Spinal cord (tissue), 10 donors: ENCODE results near the gene NUCKS1. TPM values are rescaled to one million over a fixed set of nuclear protein-coding genes. Genes with fewer than 3 reads are reported as not detected.

Experiments used
- DNase-seq, 6 donors: peaks; one replicate each; pipeline versions ENCODE4 v3.0.0 to v3.0.0-alpha.2; 2013 to 2015; ENCODE audit warnings: low spot score in 6 of 6, low read depth in 4 of 6
- H3K27ac ChIP-seq: one replicate; pipeline ENCODE4 v1.5.1; 2013; ENCODE audit warnings: low read depth, low read length, control low read depth
- H3K27me3 ChIP-seq: one replicate; pipeline ENCODE4 v1.6.1; 2013; ENCODE audit warnings: low read length; ENCODE audit not compliant: control insufficient read depth, insufficient read depth
- H3K36me3 ChIP-seq: one replicate; pipeline ENCODE4 v1.6.1; 2013; ENCODE audit warnings: low read length; ENCODE audit not compliant: control insufficient read depth, insufficient read depth
- H3K4me1 ChIP-seq: one replicate; pipeline ENCODE4 v1.6.1; 2013; ENCODE audit warnings: low read length; ENCODE audit not compliant: control insufficient read depth, insufficient read depth
- H3K4me3 ChIP-seq: one replicate; pipeline ENCODE4 v1.5.1; 2013; ENCODE audit warnings: low read depth, low read length, control low read depth
- H3K9me3 ChIP-seq: one replicate; pipeline ENCODE4 v1.6.1; 2013; ENCODE audit warnings: low read length; ENCODE audit not compliant: control insufficient read depth, insufficient read depth
- WGBS: methylation state at CpG from one replicate; pipeline ENCODE4 v1.1.5; 2013; ENCODE audit warnings: missing lambda C conversion rate; ENCODE audit not compliant: insufficient coverage; 5-methylcytosine and 5-hydroxymethylcytosine counted together
- polyA plus RNA-seq, 2 donors: library from polyadenylated mRNA; unstranded; fragments of 120-200 nt; gene quantifications; one replicate each; pipeline ENCODE4 v1.2.1, GENCODE V29; 2013; ENCODE audit not compliant: insufficient read length in 2 of 2
- total RNA-seq, 2 donors: library from RNA; depleted of rRNA in 1 of 2; stranded (reverse); fragments of 120-200 nt in 1 of 2; fragments of >200 nt in 1 of 2; gene quantifications; one replicate each; pipeline versions ENCODE4 v1.2.3 to v1.2.4, GENCODE V29; 2013 to 2014
- donor health status: healthy.

Gene NUCKS1
- total and polyA plus RNA-seq, 4 donors = 185 to 260 (median 255) TPM

DNA sequence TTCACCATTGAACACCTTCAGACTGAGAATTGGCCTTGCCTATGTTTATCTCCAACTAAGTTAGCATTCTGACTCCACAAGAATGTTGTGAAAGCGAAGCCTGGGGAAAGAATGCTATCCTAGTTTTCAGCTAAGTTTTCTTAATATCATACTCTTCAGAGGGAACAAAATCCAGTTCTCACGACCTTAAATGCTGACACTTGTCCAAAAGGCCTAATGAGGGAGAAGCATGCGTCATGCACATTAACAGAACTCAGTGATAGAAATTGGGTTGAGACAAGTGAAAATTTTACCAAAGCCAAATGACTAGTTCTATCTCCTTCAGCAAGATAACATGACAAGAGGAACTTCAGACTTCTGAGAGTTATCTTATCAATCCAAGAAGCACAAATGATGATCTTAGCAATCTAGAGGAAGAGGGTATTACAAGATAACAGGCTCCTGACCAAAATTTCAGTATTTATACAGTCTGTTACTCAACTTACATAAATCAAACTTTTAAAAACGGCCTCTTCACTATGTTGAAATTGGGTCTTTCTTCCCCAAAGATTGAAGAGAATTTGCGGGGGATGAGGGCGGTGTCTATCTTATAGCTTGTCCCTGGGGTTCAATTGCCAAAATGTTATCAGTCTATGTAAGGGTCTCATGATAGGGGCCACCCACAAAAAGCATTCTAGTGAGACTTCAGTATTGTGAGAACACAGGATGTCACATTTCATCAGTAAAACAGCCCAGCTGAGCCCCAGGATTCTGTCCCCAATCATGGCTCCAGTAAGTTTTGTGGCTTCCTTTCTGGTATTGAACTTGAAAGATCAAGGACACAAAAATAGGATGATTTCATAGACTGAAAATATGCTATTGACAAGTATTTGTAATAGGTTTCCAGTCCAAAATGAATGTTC lies 43.1 kb downstream of the NUCKS1 start:
- WGBS = 100% methylated on average over 1 of the region's 6 CpGs
- no peaks in the 10 kb centered on the region for H3K27me3 ChIP-seq
- peaks cover 6% of the 10 kb centered on the region for H3K4me1 ChIP-seq
- no peak for DNase-seq
- no peak overlapping the region for H3K4me3 ChIP-seq
- H3K9me3 ChIP-seq = no peaks in the 10 kb centered on the region
- H3K36me3 ChIP-seq = peaks cover 10% of the 10 kb centered on the region
- no peak overlapping the region for H3K27ac ChIP-seq

DNA sequence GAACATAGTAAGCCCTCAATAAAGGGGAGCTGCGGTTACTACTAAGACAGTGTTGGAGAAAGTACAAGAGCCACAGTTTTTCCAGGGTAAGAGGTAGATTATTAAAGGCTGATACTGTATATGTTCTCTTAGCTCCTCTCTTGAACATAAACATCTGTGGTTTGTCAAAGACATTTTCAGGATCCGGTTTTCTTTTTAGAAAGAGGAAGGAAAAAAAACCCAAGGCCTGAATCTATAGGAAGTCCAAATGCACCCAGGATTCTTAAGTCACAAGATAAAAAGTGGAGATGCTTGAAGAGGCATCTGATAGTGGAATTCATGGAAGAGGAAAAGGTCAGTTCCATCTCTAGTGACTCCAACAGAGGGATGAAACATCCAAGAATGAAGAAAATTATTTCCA lies 45.1 kb downstream of the NUCKS1 start:
- Histone ChIP-seq H3K36me3 (peaks cover 10% of the 10 kb centered on the region), H3K9me3 (no peaks in the 10 kb centered on the region), H3K27me3 (no peaks in the 10 kb centered on the region), H3K4me1 (peaks cover 18% of the 10 kb centered on the region), H3K27ac (no peak overlapping the region), H3K4me3 (no peak overlapping the region)
- WGBS = 100% methylated on average over 1 of the region's 2 CpGs
- no peak for DNase-seq

DNA sequence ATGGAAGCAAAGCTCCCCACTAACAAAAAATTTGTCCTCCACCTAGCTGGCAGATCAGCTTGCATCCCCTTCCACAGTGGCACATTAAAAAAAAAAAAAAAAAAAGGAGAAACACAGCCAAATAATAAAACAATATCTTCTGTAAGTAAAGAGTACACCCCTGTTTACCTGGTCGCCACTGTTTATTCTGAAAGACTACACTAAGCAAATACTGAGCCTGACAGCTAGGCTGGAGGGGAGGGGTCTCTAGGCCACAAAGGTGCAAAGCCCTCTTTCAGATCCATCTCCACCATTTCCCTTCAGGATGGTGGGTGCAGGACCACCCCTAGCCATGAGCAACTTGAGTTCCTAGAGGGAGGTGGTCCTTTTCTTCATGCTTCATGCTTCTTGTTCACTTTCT lies 46.9 kb downstream of the NUCKS1 start:
- H3K27ac ChIP-seq = no peak overlapping the region
- peaks cover 18% of the 10 kb centered on the region for H3K4me1 ChIP-seq
- no CpG with 5 or more reads among the region's 1 CpG for WGBS
- H3K9me3 ChIP-seq = no peaks in the 10 kb centered on the region
- no peak for DNase-seq
- H3K36me3 ChIP-seq = peaks cover 8% of the 10 kb centered on the region
- H3K4me3 ChIP-seq = no peak overlapping the region
- H3K27me3 ChIP-seq = no peaks in the 10 kb centered on the region

DNA sequence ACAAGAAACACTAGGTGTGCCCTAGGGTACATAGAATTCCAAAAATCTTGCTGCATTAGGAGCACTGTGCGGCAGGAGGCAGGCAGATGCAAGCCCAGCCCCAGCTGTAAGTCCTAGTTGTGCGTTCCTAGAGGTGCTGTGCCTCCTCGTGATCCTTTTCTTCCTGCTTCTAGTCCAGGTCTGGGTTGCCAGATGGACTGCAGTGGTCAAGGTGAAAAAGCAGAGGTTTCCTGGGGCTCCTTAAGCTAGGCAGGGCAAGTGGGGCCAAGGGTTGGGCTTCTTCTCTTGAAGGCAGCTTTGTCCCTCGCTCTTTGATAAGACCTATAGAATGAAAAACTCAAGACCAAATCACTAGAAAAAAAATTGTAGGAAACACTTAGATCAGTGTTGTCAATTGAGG lies 48.1 kb downstream of the NUCKS1 start:
- peaks cover 18% of the 10 kb centered on the region for H3K4me1 ChIP-seq
- no peak overlapping the region for H3K27ac ChIP-seq
- 43% methylated on average over 2 of the region's 4 CpGs for WGBS
- H3K36me3 ChIP-seq = peaks cover 6% of the 10 kb centered on the region
- H3K9me3 ChIP-seq = no peaks in the 10 kb centered on the region
- no peak overlapping the region for H3K4me3 ChIP-seq
- DNase-seq = no peak
- H3K27me3 ChIP-seq = no peaks in the 10 kb centered on the region

DNA sequence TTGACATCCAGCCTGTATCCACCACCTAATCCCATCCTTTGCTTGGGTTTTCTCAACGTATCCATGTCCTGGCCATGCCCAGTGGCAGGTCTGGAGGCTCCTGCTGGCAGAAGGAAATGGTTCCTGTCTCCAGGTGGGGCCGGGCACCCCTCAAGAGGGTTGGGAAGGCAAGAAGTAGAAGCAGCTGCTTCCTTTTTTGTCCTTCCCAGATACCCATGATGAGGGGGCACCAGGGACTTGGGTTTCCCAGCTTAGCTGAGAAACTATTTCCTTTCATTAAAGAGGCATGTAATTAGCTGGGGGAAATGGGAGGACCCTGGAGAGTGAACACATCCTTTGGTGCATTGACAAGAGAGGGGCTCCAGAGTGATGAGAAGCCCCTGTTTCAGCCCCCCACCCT lies 48.6 kb downstream of the NUCKS1 start:
- Histone ChIP-seq H3K9me3 (no peaks in the 10 kb centered on the region), H3K4me1 (peaks cover 18% of the 10 kb centered on the region), H3K36me3 (peaks cover 6% of the 10 kb centered on the region), H3K27me3 (no peaks in the 10 kb centered on the region), H3K4me3 (no peak overlapping the region), H3K27ac (peak overlapping the region; percentile 0)
- WGBS = 67% methylated on average over 1 of the region's 2 CpGs
- peak in 1 of 6 donors; percentile 51 for DNase-seq

DNA sequence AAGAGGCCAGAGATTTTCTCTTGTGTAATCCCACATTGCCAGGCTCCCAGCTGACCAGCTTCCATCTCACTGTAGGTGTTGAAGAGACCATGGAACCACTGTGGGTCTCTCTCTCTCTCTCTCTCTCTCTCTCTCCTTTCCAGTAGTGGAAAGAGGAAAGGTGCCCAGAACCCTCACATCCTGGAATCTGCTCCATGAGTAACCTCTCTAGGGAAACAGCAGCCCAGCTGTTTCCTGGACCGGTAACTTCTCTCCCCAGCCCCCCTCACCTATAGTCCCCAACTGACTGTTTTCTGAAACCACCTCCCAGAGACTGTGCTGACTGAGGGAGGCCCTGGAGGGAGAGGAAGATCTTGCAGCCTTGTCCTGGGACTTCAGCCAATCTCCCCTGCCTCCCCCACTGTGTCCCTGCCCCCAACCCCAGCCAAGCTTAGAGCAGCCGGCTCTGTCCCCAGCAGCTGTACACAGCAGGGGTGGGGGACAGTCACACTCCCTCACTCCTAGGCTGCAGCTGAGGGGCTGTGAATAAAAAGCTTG lies 49.0 kb downstream of the NUCKS1 start:
- peaks cover 3% of the 10 kb centered on the region for H3K36me3 ChIP-seq
- peaks cover 18% of the 10 kb centered on the region for H3K4me1 ChIP-seq
- H3K27ac ChIP-seq = peak overlapping the region; percentile 15
- H3K27me3 ChIP-seq = no peaks in the 10 kb centered on the region
- H3K4me3 ChIP-seq = no peak overlapping the region
- WGBS = 0% methylated on average over 1 of the region's 2 CpGs
- H3K9me3 ChIP-seq = no peaks in the 10 kb centered on the region
- DNase-seq = peak in 3 of 6 donors; percentile 37 to 81 (median 75)

DNA sequence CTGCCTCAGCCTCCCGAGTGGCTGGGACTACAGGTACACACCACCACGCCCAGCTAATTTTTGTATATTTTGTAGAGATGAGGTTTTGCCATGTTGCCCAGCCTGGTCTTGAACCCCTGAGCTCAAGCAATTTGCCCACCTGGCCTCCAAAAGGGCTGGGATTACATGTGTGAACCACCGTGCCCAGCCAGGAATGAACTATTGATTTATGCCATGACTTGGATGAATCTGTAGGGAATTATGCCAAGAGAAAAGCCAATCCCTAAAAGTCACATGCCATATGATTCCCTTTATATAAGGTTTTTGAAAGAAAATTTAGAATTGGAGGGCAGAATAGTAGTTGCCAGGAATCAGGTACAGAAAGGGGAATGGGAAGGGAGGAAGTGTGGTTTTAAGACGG lies 50.6 kb downstream of the NUCKS1 start:
- Histone ChIP-seq H3K4me3 (no peak overlapping the region), H3K27me3 (no peaks in the 10 kb centered on the region), H3K9me3 (no peaks in the 10 kb centered on the region), H3K27ac (no peak overlapping the region), H3K4me1 (peaks cover 18% of the 10 kb centered on the region), H3K36me3 (no peaks in the 10 kb centered on the region)
- WGBS = 100% methylated on average over 2 of the region's 4 CpGs
- DNase-seq = no peak

DNA sequence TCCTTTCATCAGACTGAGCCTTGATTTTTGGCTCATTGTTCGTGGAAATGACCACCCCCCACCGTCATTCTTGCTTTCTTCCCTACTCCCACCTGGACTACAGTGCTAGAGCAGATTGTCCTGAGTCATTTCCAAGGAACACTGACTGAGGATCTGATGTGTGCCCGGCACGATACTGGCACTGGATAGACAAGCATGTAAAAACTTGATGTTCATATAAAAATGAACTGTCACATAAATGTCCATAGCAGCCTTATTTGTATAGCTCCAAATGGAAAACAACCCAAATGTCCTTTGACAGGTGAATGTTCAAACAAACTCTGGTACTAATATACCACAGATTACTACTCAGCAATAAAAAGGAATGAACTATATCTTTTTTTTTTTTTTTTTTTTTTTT lies 51.1 kb downstream of the NUCKS1 start:
- DNase-seq = no peak
- H3K27me3 ChIP-seq = no peaks in the 10 kb centered on the region
- no peak overlapping the region for H3K4me3 ChIP-seq
- no peaks in the 10 kb centered on the region for H3K9me3 ChIP-seq
- peaks cover 19% of the 10 kb centered on the region for H3K4me1 ChIP-seq
- no peak overlapping the region for H3K27ac ChIP-seq
- 89% methylated on average over 2 of the region's 4 CpGs for WGBS
- H3K36me3 ChIP-seq = no peaks in the 10 kb centered on the region

DNA sequence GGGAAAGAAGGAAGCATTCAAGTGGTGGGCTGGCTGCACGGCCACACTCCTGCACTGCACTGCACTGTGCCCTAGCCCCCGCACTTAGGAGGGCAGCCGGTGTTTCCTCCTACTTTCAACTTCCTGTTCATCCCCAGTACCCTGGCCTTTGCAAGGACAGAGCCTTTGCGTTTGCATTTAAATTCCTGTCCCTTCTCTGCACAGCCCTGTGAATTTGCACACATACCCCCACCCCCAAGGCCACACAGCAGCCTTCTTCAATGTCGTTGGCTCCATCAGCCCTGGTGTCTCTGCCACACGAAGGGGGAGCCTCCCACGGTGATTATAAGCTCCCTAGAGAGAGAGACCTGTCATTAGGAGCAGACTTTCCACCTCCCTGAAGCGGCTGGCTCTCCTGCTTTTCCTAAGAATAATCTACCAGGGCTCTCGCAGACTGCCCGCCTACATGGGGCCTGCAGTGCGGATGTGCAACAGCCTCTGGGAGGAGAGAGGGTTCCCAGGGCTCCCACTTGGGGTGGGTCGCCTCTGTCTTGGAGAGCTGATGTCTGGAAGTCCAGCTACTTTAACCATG lies 56.5 kb downstream of the NUCKS1 start:
- no peaks in the 10 kb centered on the region for H3K27me3 ChIP-seq
- 35% methylated on average over 7 of the region's 12 CpGs for WGBS
- H3K4me3 ChIP-seq = no peak overlapping the region
- no peaks in the 10 kb centered on the region for H3K9me3 ChIP-seq
- H3K27ac ChIP-seq = no peak overlapping the region
- H3K36me3 ChIP-seq = no peaks in the 10 kb centered on the region
- H3K4me1 ChIP-seq = peaks cover 9% of the 10 kb centered on the region
- no peak for DNase-seq
